ENCODE data around the gene GTSF1L.

GTSF1L gene

DNA sequence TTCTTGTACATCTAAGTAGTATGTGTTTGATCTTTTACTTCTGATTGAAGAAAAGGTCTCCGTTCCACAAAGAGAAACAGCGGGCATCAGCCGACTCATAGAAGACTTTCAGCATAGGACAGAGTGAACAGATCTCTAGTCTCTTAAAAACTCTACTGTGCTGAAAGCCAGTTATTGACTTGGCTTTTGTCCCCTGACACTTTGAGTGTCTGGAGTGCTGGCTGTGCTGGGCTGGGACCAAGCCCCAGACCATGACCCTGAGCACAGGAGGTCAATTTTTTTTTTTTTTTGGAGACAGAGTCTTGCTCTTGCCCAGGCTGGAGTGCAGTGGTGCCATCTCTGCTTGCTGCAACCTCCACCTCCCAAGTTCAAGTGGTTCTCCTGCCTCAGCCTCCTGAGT lies 32.0 kb downstream of the GTSF1L start:
- Mint-ChIP-seq H3K9me3 (no peaks in the 10 kb centered on the region), H3K4me1 (no peaks in the 10 kb centered on the region), H3K4me3 (no peak overlapping the region), H3K27ac (no peak overlapping the region), H3K27me3 (ENCODE audit: low read depth, poor library complexity) (no peaks in the 10 kb centered on the region), H3K36me3 (ENCODE audit: low read depth) (peaks cover 17% of the 10 kb centered on the region)
- DNase-seq = no peak
- TF ChIP-seq, protein P1, sequence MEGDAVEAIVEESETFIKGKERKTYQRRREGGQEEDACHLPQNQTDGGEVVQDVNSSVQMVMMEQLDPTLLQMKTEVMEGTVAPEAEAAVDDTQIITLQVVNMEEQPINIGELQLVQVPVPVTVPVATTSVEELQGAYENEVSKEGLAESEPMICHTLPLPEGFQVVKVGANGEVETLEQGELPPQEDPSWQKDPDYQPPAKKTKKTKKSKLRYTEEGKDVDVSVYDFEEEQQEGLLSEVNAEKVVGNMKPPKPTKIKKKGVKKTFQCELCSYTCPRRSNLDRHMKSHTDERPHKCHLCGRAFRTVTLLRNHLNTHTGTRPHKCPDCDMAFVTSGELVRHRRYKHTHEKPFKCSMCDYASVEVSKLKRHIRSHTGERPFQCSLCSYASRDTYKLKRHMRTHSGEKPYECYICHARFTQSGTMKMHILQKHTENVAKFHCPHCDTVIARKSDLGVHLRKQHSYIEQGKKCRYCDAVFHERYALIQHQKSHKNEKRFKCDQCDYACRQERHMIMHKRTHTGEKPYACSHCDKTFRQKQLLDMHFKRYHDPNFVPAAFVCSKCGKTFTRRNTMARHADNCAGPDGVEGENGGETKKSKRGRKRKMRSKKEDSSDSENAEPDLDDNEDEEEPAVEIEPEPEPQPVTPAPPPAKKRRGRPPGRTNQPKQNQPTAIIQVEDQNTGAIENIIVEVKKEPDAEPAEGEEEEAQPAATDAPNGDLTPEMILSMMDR (IDR thresholded peaks at IDR 0.05) = no peak

DNA sequence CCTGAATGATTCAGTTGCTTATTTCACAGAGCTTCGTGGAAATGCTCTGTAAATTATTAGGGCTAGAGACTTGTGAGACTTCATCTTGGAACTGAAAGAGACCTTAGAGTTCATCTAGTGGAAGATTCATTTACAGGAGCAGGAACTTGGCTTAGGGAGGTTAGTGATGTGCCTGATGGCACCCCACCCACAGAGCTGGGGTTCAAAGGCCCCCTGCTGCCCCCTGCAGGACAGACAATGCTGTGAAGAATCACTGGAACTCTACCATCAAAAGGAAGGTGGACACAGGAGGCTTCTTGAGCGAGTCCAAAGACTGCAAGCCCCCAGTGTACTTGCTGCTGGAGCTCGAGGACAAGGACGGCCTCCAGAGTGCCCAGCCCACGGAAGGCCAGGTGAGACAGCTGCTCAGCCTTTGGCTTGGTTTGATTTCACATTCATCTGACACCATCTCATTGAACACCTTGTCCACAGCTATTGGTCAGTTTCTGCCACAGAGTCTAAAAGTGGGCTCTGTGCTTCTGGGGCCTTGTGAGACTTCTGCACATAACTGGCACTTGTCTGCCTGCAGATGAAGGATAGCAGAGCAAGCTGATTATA lies 34.8 kb downstream of the GTSF1L start:
- Mint-ChIP-seq H3K27ac (no peak overlapping the region), H3K9me3 (no peaks in the 10 kb centered on the region), H3K4me1 (no peaks in the 10 kb centered on the region), H3K27me3 (ENCODE audit: low read depth, poor library complexity) (no peaks in the 10 kb centered on the region), H3K36me3 (ENCODE audit: low read depth) (peaks cover 10% of the 10 kb centered on the region), H3K4me3 (no peak overlapping the region)
- TF ChIP-seq, protein P1 (IDR thresholded peaks at IDR 0.05) = peak; percentile 46
- DNase-seq = peak; percentile 70

DNA sequence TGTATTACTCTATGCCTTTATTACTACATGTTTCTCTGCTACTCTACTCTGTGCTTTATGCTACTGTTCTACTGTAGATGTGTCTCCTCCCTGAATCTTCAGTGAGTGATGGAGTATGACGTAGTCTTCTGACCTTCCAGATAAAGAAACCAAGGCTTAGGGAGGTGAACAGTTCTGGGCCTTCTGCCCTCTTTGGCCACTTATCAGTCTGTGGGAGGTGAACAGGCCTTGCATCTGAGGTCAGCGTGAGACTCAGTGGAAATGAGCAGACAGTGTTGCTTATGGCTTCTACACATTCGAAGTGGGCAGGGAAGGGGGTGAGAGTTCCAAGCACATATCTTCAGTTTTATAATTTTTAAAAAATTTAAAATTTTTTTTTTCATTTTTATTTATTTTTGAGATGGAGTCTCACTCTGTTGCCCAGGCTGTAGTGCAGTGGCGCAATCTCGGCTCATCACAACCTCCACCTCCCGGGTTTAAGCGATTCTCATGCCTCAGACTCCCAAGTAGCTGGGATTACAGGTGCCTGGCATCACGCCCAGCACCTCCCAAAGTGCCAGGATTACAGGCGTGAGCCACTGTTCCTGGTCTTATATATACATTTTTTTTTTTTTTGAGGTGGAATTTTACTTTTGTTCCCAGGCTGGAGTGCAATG lies 35.7 kb downstream of the GTSF1L start:
- TF ChIP-seq, protein P1 (IDR thresholded peaks at IDR 0.05) = no peak
- no peak for DNase-seq
- Mint-ChIP-seq H3K27ac (no peak overlapping the region), H3K27me3 (ENCODE audit: low read depth, poor library complexity) (no peaks in the 10 kb centered on the region), H3K4me3 (no peak overlapping the region), H3K36me3 (ENCODE audit: low read depth) (peaks cover 12% of the 10 kb centered on the region), H3K9me3 (no peaks in the 10 kb centered on the region), H3K4me1 (no peaks in the 10 kb centered on the region)

DNA sequence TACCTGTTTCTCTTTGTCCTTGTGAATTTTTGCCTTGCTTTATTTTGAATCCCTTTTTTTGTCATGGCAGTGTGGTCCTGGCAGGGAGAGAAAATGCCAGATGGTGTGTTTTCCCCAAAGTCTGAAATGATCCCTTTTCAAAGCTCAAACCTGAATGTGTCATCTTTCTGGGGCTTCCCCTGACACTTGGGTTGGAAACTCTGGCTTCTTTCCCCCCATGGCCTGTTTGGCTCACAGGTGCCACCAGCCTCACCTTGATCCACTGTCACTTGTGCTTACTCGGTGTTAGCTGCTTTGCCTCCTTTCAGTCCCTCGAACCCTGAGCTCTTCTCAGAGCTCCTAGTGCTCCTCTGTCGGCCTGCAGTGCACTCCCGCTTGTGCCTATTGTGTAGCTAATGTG lies 37.6 kb downstream of the GTSF1L start:
- no peaks in the 10 kb centered on the region for H3K4me1 Mint-ChIP-seq
- H3K27ac Mint-ChIP-seq = no peak overlapping the region
- H3K36me3 Mint-ChIP-seq (ENCODE audit: low read depth) = peaks cover 7% of the 10 kb centered on the region

DNA sequence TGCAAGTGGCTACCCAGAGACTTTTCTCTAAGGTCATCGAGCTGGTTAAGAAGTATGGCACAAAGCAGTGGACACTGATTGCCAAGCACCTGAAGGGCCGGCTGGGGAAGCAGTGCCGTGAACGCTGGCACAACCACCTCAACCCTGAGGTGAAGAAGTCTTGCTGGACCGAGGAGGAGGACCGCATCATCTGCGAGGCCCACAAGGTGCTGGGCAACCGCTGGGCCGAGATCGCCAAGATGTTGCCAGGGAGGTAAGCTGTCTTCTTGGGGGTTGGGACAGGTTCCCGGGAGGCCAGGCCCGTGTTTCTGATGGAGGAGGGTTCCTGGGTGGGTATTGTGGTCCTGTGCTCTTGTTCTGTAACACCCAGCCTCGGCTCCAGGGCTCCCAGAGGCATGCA lies 40.0 kb downstream of the GTSF1L start:
- H3K27ac Mint-ChIP-seq = no peak overlapping the region
- TF ChIP-seq, protein P1 (IDR thresholded peaks at IDR 0.05) = no peak

More for the DNA sequence above, 37.6 kb downstream of the GTSF1L start:
- TF ChIP-seq, protein P1 (IDR thresholded peaks at IDR 0.05) = no peak
- DNase-seq = no peak
- H3K9me3 Mint-ChIP-seq = no peaks in the 10 kb centered on the region
- H3K27me3 Mint-ChIP-seq (ENCODE audit: low read depth, poor library complexity) = no peaks in the 10 kb centered on the region
- H3K4me3 Mint-ChIP-seq = no peak overlapping the region

DNA sequence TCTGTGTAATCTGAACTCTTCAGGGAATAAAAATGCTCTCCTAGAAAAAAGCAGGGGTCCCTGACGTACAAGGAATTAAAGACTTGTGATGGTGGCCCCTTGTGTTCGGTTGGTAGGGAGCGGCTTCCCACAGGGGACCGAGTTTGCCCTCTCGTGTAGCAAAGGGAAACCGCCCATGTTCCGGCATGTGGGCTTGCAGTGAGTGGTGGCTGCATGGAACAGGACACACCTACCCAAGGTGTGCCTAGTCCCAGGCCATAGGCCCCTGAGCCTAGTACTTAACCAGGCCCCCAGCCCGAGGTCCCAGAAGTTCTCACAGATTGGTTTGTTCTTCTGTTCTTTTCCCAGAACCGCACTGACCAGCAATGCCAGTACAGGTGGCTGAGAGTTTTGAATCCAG lies 44.4 kb downstream of the GTSF1L start:
- no peak overlapping the region for H3K4me3 Mint-ChIP-seq
- H3K36me3 Mint-ChIP-seq (ENCODE audit: low read depth) = peaks cover 17% of the 10 kb centered on the region
- peaks cover 14% of the 10 kb centered on the region for H3K4me1 Mint-ChIP-seq
- H3K9me3 Mint-ChIP-seq = no peaks in the 10 kb centered on the region
- H3K27ac Mint-ChIP-seq = no peak overlapping the region
- TF ChIP-seq, protein P1 (IDR thresholded peaks at IDR 0.05) = no peak
- no peak for DNase-seq
- H3K27me3 Mint-ChIP-seq (ENCODE audit: low read depth, poor library complexity) = no peaks in the 10 kb centered on the region

More for the DNA sequence above, 40.0 kb downstream of the GTSF1L start:
- Mint-ChIP-seq H3K4me1 (no peaks in the 10 kb centered on the region), H3K27me3 (ENCODE audit: low read depth, poor library complexity) (no peaks in the 10 kb centered on the region), H3K36me3 (ENCODE audit: low read depth) (peaks cover 7% of the 10 kb centered on the region), H3K4me3 (no peak overlapping the region), H3K9me3 (no peaks in the 10 kb centered on the region)
- no peak for DNase-seq

Data from nephron progenitor cell (in vitro differentiated cells).